ENCODE measurements around the gene MRC1. TPM values are rescaled to one million over a fixed set of nuclear protein-coding genes. Genes with fewer than 3 reads are reported as not detected.
A peak's percentile ranks its signal among the peaks of the same experiment; 100 is the strongest.

Gene MRC1
- total RNA-seq, 1 experiment from 2014 or later: 0.37 TPM

DNA sequence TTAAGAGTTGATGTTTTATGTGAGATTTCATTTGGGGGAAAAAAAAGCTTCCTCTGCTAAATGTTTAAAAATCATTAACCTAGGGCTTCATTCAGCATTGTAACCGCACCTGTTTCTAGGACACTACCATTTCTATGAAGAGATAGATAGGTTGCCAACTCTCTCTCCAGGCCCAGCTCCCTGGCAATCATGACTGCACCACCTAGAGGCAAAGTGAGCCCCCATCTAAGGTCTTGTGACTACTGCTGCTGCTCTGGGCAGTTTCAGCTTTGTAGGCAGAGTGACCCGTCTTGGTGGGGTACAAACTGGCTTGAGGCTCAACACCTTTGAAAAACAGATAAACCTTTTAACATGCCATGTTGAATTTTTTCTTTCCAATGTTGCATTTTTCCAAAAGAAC lies 27.3 kb upstream of the MRC1 start:
- H3K36me3 ChIP-seq (ENCODE audit: control insufficient read depth in 1 of 2, insufficient read depth in 2 of 2, low read length in 2 of 2): no peaks in the 10 kb centered on the region
- BruUV-seq (replicated peaks): no TSS peak
- DNase-seq (ENCODE audit: low read depth, low spot score) (no peak), ATAC-seq (peak; percentile 80)
- H4K20me1 ChIP-seq (ENCODE audit: insufficient read depth): no peaks in the 10 kb centered on the region
- TF ChIP-seq, protein P1, sequence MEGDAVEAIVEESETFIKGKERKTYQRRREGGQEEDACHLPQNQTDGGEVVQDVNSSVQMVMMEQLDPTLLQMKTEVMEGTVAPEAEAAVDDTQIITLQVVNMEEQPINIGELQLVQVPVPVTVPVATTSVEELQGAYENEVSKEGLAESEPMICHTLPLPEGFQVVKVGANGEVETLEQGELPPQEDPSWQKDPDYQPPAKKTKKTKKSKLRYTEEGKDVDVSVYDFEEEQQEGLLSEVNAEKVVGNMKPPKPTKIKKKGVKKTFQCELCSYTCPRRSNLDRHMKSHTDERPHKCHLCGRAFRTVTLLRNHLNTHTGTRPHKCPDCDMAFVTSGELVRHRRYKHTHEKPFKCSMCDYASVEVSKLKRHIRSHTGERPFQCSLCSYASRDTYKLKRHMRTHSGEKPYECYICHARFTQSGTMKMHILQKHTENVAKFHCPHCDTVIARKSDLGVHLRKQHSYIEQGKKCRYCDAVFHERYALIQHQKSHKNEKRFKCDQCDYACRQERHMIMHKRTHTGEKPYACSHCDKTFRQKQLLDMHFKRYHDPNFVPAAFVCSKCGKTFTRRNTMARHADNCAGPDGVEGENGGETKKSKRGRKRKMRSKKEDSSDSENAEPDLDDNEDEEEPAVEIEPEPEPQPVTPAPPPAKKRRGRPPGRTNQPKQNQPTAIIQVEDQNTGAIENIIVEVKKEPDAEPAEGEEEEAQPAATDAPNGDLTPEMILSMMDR (IDR thresholded peaks at IDR 0.05 in 2 of 3, conservative IDR thresholded peaks at IDR 0.05 in 1 of 3; ENCODE audit: borderline replicate concordance in 1 of 3, insufficient read depth in 1 of 3, low read depth in 2 of 3, low read length in 2 of 3): peak in 2 of 3 experiments; percentile 24 to 48; a peak in 3 of 6 replicates
- TF ChIP-seq RAD21 (IDR thresholded peaks at IDR 0.05; ENCODE audit: low read depth): 0 out of 2 replicates have a peak, but pooled peaks have one; percentile 21
- no peak for TF ChIP-seq CBX3 (IDR thresholded peaks at IDR 0.05; ENCODE audit: low read depth)
- H3K9ac ChIP-seq (ENCODE audit: low read length): no peak overlapping the region
- H2AFZ ChIP-seq (ENCODE audit: low read depth, low read length, poor library complexity, severe bottlenecking): no peak overlapping the region
- CTCF ChIA-PET: interaction anchor here (0.8 to 1.2 kb wide), 3 partner anchors 14 to 435 kb away, joined by 3 to 4 read pairs (median 3); no protein-coding TSS in a partner anchor
- no peaks in the 10 kb centered on the region for H3K79me2 ChIP-seq (ENCODE audit: insufficient read depth, low read length)
- H3K4me1 ChIP-seq (ENCODE audit: control insufficient read depth in 1 of 2, insufficient read depth in 2 of 2, low read length in 2 of 2): peaks cover 0 to 14% of the 10 kb centered on the region in 2 experiments; a peak in 2 of 4 replicates
- H3K9me2 ChIP-seq (ENCODE audit: insufficient read depth): no peaks in the 10 kb centered on the region
- H3K4me3 ChIP-seq (replicated peaks in 1 of 2; ENCODE audit: low read depth in 1 of 2, low read length in 2 of 2): no peak overlapping the region
- H3K27me3 ChIP-seq (ENCODE audit: insufficient read depth, low read length): no peaks in the 10 kb centered on the region
- no peak overlapping the region for H3K27ac ChIP-seq (ENCODE audit: low read depth, low read length)
- H3K9me3 ChIP-seq (ENCODE audit: control insufficient read depth in 1 of 2, insufficient read depth in 1 of 2, low read depth in 1 of 2, low read length in 2 of 2): no peaks in the 10 kb centered on the region
- no peak overlapping the region for H3K4me2 ChIP-seq (ENCODE audit: low read length)
- intact Hi-C loops (cut with micrococcal nuclease): no loop called here
- POLR2A ChIA-PET: no interaction called here
- RAD21 ChIA-PET (ENCODE audit: low non-redundant PET in 1 of 2, low total read pairs in 2 of 2, uncharacterized antibody in 2 of 2, unreplicated experiment in 2 of 2): no interaction called here

DNA sequence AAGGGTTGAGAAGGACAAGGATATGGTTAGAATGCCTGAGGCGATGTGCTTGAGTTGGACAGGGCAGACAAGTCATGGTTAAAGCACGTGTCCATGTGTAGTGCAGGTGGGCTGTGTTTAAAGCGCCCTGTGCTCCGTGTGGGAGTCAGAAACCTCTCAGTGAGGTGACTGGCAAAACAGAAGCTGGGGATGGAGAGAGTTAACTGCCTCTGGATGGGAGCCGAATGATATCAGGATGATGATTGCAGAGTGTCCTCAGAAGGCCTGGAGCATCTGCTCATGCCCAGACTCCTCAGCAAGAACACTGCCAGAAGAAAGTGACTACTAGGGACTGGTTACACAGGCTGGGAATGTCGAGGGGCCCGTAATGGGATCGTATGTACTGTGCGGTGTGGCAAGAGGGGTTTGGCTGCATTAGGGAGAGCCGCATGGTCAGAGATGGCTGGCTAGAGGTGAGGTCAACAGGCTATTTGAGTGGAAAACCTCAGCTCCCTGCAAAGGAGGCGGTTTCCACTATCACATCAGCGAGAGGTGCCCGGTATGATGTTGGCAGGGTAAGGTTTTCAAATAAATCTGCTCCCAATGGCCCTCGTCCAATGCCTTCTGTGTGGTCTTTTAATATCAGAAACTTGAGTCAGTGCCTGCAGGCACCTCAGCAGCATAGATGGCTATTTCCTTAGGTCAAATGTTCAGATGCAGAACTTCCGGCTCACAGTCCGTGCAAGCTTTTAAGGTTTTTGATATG lies 26.1 kb upstream of the MRC1 start:
- no peaks in the 10 kb centered on the region for H4K20me1 ChIP-seq (ENCODE audit: insufficient read depth)
- H3K4me1 ChIP-seq (ENCODE audit: control insufficient read depth in 1 of 2, insufficient read depth in 2 of 2, low read length in 2 of 2): peaks cover 0 to 24% of the 10 kb centered on the region in 2 experiments; a peak in 2 of 4 replicates
- ChIA-PET CTCF (no interaction called here), RAD21 (ENCODE audit: low non-redundant PET in 1 of 2, low total read pairs in 2 of 2, uncharacterized antibody in 2 of 2, unreplicated experiment in 2 of 2) (no interaction called here), POLR2A (no interaction called here)
- no peak overlapping the region for H3K9ac ChIP-seq (ENCODE audit: low read length)
- no peak overlapping the region for H3K27ac ChIP-seq (ENCODE audit: low read depth, low read length)
- H3K36me3 ChIP-seq (ENCODE audit: control insufficient read depth in 1 of 2, insufficient read depth in 2 of 2, low read length in 2 of 2): no peaks in the 10 kb centered on the region
- H3K79me2 ChIP-seq (ENCODE audit: insufficient read depth, low read length): no peaks in the 10 kb centered on the region
- TF ChIP-seq, protein P2, sequence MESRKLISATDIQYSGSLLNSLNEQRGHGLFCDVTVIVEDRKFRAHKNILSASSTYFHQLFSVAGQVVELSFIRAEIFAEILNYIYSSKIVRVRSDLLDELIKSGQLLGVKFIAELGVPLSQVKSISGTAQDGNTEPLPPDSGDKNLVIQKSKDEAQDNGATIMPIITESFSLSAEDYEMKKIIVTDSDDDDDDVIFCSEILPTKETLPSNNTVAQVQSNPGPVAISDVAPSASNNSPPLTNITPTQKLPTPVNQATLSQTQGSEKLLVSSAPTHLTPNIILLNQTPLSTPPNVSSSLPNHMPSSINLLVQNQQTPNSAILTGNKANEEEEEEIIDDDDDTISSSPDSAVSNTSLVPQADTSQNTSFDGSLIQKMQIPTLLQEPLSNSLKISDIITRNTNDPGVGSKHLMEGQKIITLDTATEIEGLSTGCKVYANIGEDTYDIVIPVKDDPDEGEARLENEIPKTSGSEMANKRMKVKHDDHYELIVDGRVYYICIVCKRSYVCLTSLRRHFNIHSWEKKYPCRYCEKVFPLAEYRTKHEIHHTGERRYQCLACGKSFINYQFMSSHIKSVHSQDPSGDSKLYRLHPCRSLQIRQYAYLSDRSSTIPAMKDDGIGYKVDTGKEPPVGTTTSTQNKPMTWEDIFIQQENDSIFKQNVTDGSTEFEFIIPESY (IDR thresholded peaks at IDR 0.05; ENCODE audit: extremely low read depth, insufficient replicate concordance, low read length): no peak
- TF ChIP-seq TCF7L2 (IDR thresholded peaks at IDR 0.05; ENCODE audit: borderline replicate concordance, extremely low read depth, insufficient read depth, insufficient read length): no peak
- no peak for TF ChIP-seq POLR2AphosphoS5 (IDR thresholded peaks at IDR 0.05; ENCODE audit: low read depth, low read length)
- TF ChIP-seq RAD21 (IDR thresholded peaks at IDR 0.05; ENCODE audit: low read depth): no peak
- TF ChIP-seq SRF (IDR thresholded peaks at IDR 0.05; ENCODE audit: low read depth): no peak
- no peak for TF ChIP-seq EZH2 (IDR thresholded peaks at IDR 0.05)
- no peaks in the 10 kb centered on the region for H3K9me3 ChIP-seq (ENCODE audit: control insufficient read depth in 1 of 2, insufficient read depth in 1 of 2, low read depth in 1 of 2, low read length in 2 of 2)
- no peaks in the 10 kb centered on the region for H3K9me2 ChIP-seq (ENCODE audit: insufficient read depth)
- H3K27me3 ChIP-seq (ENCODE audit: insufficient read depth, low read length): no peaks in the 10 kb centered on the region
- intact Hi-C loops (cut with micrococcal nuclease): no loop called here
- no TSS peak for BruUV-seq (replicated peaks)
- no peak overlapping the region for H3K4me2 ChIP-seq (ENCODE audit: low read length)
- H3K4me3 ChIP-seq (replicated peaks in 1 of 2; ENCODE audit: low read depth in 1 of 2, low read length in 2 of 2): no peak overlapping the region
- DNase-seq (ENCODE audit: low read depth, low spot score) (no peak), ATAC-seq (no peak)
- H2AFZ ChIP-seq (ENCODE audit: low read depth, low read length, poor library complexity, severe bottlenecking): no peak overlapping the region

Data from HCT116 (cell line).